Epithelial cell of proximal tubule (primary cell): ENCODE results near the gene ADARB2. TPM values are rescaled to one million over a fixed set of nuclear protein-coding genes. Genes with fewer than 3 reads are reported as not detected.

ENCODE experiments used
- DNase-seq: peaks from one replicate; pipeline ENCODE4 v3.0.0-alpha.2; 2011; ENCODE audit warnings: low read depth
- H3K4me3 ChIP-seq: 2 replicates; pipeline ENCODE4 v1.5.1; 2011; ENCODE audit warnings: low read depth, mild to moderate bottlenecking, low read length
- CTCF ChIP-seq: conservative IDR thresholded peaks from 2 replicates; pipeline ENCODE4 v1.5.1; 2012; ENCODE audit warnings: low read depth, mild to moderate bottlenecking, low read length
- total RNA-seq: library from RNA; depleted of rRNA; stranded (reverse); fragments of >200 nt; gene quantifications from 2 replicates; pipeline ENCODE4 v1.2.3, GENCODE V29; 2015

The ADARB2 gene
- total RNA-seq, 1 donor from 2014 or later: 0.63 TPM

GRCh38 chr10:1474376-1475097, 262.8 kb downstream of the ADARB2 start:
- DNase-seq: no peak
- TF ChIP-seq CTCF: no peak
- H3K4me3 ChIP-seq: no peak overlapping the region

GRCh38 chr10:1473874-1474273, 263.5 kb downstream of the ADARB2 start:
- DNase-seq: no peak
- no peak for TF ChIP-seq CTCF

GRCh38 chr10:1472178-1472958, 265.0 kb downstream of the ADARB2 start:
- no peak for DNase-seq
- no peak for TF ChIP-seq CTCF
- no peak overlapping the region for H3K4me3 ChIP-seq

More at GRCh38 chr10:1473874-1474273, 263.5 kb downstream of the ADARB2 start:
- no peak overlapping the region for H3K4me3 ChIP-seq

GRCh38 chr10:1468811-1469210, 268.5 kb downstream of the ADARB2 start:
- TF ChIP-seq CTCF: no peak
- no peak overlapping the region for H3K4me3 ChIP-seq
- no peak for DNase-seq

GRCh38 chr10:1467334-1468076, 269.8 kb downstream of the ADARB2 start:
- DNase-seq: no peak

More at GRCh38 chr10:1467334-1468076, 269.8 kb downstream of the ADARB2 start:
- H3K4me3 ChIP-seq: no peak overlapping the region
- TF ChIP-seq CTCF: no peak
